GM19455 (cell line): ENCODE data around the gene CDIPT.

Source experiments
- ATAC-seq: cut with Tn5 transposase; IDR thresholded peaks from one replicate; pipeline ENCODE4 v1.9.1; 2021; ENCODE audit not compliant: unreplicated experiment

CDIPT gene

DNA sequence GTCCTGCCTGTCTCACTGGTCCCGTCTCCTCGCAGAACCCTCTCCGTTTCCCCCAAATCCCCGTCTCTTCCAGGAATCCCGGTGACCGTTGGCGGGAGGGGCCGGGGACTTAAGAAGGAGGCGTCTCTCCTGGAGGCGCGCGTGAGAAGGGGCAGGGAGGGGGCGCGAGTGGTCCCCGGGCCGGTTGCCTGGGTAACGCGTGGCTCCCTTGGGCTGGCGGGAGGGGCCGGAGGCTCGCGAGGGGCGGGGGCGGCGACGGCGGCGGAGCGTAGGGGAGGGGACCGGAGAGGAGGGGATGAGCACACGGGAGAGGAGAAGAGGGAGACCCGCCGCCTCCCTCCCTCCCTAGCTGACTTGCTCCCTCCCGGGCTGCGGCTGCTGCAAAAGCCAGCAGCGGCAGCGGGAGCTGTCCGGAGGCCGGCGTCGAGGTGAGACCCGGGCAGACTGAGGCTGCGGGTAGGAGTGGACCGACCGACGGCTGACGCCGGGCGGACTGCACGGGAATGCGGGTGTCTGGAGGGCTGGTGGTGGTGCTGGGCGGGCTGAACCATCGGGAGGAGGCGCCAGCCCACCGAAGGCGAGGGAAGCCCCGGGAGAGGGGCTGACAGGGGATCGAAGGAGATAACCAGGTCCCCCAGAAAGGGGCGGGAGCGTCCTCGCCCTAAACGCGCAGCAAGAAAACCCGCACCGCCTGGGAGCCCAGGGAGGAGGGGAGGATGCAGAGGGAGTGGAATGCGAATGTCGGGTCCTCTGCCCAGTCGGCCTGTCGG is 50.9 kb downstream of the CDIPT start, which contains the start of gene PRRT2:
Gene PRRT2 (plus strand): TSS at position 298 of the 770 bp plus-strand sequence. CDS start 862 bp downstream, outside the sequence.
- ATAC-seq, result no peak

- ATAC-seq, result no peak
Measured at GRCh38 chr16:29811170-29811895, 51.7 kb downstream of the CDIPT start.

DNA sequence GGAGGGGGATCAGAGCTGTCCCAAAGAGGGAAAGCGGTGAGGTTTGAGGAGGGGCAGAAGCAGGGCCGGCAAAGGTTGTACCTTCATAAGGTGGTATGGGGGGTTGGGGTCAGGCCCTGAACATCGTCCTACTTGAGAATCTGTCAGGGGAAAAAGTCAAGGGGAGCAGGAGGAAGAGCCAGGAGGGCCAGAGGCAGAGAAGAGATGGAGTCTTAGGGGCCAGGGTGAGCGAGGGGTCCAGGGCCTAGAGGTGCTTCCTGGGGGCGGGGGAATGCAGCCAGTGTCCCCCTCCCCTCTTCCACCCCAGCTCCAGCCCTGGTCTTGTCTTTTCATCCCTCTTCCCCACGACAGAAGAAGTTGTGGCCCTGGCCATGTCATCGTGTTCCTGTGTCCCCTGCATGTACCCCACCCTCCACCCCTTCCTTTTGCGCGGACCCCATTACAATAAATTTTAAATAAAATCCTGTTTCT is 52.3 kb downstream of the CDIPT start:
- ATAC-seq, result no peak

DNA sequence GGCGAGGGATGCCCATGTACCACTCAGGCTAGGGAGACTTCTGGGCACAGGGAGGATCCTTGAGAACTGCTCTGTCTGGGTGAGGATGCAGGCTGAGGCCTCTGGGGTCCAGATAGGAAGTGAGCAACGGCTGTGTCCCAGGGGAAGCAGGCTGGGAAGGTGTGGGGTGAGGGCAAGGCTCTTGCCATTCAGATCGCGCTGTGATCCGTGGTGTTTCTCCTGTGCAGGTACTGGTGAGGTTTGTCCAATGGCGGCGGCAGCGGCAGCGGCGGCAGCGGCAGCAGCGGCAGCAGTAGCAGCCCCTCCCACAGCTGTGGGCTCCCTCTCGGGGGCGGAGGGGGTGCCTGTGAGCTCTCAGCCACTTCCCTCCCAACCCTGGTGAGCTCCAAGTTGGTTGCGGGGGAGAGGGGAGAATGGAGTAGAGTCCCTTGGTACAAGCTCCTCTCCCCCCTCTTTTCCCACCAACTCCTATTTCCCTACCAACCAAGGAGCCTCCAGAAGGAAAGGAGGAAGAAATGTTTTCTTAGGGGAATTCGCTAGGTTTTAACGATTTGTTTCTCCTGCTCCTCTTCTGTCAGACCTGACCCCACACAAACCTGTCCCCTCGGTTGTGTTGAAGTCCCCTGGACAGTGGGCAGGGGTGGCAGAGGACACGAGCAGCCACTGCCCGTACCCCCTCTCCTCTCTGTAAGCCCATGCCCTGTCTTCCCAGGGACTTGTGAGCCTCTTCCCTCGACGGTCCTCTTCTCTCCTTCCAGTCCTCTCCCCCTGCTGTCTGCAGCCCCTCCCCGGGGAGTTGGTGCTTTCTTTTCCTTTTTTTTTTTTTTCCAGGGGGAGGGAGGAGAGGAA is 53.0 kb downstream of the CDIPT start:
- no peak for ATAC-seq

DNA sequence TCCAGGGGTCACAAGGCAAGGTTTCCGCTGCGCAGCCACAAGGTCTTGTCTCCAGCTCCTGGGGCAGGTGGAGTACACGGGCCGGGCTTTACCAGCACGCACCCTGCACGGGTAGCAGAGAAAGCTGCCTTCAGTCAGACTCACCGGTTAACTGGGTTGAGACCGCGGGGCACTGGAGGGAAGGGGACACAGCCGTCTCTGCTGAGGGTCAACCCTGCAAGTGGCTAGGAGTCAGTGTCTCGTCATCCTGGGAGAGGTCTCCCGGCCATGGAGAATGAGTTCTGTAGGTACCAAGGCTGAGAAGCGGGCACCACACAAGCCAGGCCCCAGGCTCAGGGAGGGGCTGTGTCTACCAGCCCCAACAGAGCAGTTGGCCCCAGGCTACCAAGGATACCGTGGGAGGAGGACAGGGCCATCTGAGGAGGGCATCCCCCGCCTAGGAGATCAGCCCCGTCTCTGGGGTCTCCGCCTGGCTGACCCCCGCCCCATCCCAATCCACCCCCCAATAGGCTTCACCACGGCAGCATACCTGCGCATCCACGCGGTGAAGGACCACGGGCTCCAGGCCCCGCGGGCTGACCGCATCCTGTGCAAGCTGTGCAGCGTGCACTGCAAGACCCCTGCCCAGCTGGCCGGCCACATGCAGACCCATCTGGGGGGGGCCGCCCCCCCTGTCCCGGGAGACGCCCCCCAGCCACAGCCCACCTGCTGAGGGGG is 53.8 kb downstream of the CDIPT start:
- no peak for ATAC-seq
